OCI-LY7 (cell line): ENCODE results near the gene FRAS1.

Source experiments
- EZH2phosphoT487 ChIP-seq: fragments of 200-600 bp; sonication (generic); IDR thresholded peaks from 2 replicates; pipeline ENCODE4 v1.6.1; 2018; ENCODE audit warnings: low read depth, borderline replicate concordance, mild to moderate bottlenecking, mixed run types, antibody characterized with exemption, low read length, moderate library complexity, mixed read lengths
- TF ChIP-seq, protein P1 (sequence below): fragments of 200-600 bp; sonication (generic); conservative IDR thresholded peaks from 2 replicates; pipeline ENCODE4 v1.5.1; 2014; ENCODE audit warnings: mild to moderate bottlenecking, antibody characterized with exemption, low read length, moderate library complexity, mixed read lengths

DNA sequence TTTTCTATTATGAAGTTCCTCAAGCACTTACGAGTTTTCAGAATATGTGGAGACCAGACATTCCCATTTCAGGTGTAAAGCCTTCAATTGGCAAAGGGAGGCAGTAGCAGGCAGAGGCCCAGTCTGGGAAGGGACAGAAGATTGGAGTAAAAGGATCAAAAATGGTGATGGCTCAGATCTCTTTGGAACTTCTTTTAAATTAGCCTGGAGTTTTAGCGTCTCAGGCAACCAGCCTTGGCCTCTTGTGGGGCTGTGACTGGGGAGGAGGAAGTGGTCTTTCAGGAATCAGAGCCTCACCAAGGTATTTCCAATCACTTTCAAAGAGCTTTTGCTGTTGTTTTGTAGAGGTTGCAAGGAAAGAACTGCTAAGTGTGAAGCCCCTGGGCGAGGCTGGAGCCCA, 239.1 kb downstream of the FRAS1 start:
- TF ChIP-seq, protein P1, sequence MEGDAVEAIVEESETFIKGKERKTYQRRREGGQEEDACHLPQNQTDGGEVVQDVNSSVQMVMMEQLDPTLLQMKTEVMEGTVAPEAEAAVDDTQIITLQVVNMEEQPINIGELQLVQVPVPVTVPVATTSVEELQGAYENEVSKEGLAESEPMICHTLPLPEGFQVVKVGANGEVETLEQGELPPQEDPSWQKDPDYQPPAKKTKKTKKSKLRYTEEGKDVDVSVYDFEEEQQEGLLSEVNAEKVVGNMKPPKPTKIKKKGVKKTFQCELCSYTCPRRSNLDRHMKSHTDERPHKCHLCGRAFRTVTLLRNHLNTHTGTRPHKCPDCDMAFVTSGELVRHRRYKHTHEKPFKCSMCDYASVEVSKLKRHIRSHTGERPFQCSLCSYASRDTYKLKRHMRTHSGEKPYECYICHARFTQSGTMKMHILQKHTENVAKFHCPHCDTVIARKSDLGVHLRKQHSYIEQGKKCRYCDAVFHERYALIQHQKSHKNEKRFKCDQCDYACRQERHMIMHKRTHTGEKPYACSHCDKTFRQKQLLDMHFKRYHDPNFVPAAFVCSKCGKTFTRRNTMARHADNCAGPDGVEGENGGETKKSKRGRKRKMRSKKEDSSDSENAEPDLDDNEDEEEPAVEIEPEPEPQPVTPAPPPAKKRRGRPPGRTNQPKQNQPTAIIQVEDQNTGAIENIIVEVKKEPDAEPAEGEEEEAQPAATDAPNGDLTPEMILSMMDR: 0 out of 2 replicates have a peak, but pooled peaks have one; percentile 12
- no peak for TF ChIP-seq EZH2phosphoT487
